HUES6 (cell line): ENCODE measurements around the gene COL2A1.

Source experiments
- H3K27ac ChIP-seq: 2 replicates; pipeline ENCODE4 v1.7.0; 2013; ENCODE audit warnings: low read depth, mild to moderate bottlenecking, low read length, inconsistent platforms
- H3K27me3 ChIP-seq: 2 replicates; pipeline ENCODE4 v1.6.1; 2013; ENCODE audit warnings: low read length; ENCODE audit not compliant: control insufficient read depth, insufficient read depth
- H3K36me3 ChIP-seq: 2 replicates; pipeline ENCODE4 v1.6.1; 2013; ENCODE audit warnings: low read length; ENCODE audit not compliant: control insufficient read depth, insufficient read depth
- H3K4me1 ChIP-seq: 2 replicates; pipeline ENCODE4 v1.6.1; 2013; ENCODE audit warnings: low read length; ENCODE audit not compliant: control insufficient read depth, insufficient read depth
- H3K4me3 ChIP-seq: 2 replicates; pipeline ENCODE4 v1.5.1; 2013; ENCODE audit warnings: low read depth, low read length
- H3K9ac ChIP-seq: one replicate; pipeline ENCODE4 v1.6.1; 2013; ENCODE audit warnings: mild to moderate bottlenecking, low read length
- H3K9me3 ChIP-seq: 2 replicates; pipeline ENCODE4 v1.6.1; 2013; ENCODE audit warnings: low read depth, low read length; ENCODE audit not compliant: control insufficient read depth, insufficient read depth

The COL2A1 gene

DNA sequence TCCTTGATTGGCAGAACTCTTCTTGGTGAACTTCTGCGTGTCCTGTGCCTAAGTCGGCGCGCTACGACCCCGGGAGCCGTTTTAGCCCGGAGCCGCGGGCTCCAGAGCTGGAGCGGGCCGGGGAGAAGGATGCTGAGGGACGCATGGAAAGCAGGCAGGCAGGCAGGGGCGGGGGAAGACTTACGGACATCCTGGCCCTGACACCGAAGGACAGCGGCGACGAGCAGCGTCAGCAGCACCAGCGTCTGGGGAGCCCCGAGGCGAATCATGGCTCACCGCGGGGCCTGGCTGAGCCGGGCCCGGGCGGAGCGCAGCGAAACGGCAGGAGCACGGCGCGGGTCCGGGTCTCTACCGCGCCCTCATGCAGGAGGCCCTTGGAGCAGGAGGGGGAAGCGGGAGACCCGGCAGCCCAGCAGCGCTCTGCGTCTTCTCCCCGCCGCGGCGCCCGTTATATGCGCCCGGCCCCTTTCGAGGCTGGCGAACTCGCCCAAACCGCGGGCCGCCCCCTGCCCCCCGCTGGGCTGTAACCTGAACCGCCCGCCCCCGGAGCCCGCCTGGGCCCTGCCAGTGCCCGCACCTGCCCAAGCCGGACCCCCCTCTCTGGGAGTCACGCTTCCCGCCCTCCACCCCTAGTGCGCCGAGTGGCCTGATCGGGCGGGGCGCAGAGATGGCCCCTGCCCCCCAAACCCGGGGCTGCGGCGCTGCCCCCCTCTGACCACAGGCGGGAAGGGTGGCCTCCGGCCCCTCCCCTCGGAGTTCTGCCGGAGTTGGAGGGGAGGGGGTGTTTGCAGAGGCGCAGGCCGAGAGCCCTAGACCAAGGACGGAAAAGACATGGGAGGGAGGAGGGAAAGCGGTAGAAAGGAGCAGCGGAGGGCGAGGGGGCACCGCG lies at the start of gene COL2A1:
TSS of gene COL2A1 (minus strand) at position 424 of the 889 bp plus-strand sequence. CDS start at position 269, 155 bp downstream.
- peak within 1 kb of the TSS; percentile 14 for H3K9ac ChIP-seq
- H3K9me3 ChIP-seq: no peaks in the 10 kb centered on the region
- peaks cover 100% of the 10 kb centered on the region for H3K27me3 ChIP-seq
- no peaks in the 10 kb centered on the region for H3K36me3 ChIP-seq
- peaks cover 39% of the 10 kb centered on the region for H3K4me1 ChIP-seq
- H3K27ac ChIP-seq: no peak within 1 kb of the TSS
- H3K4me3 ChIP-seq: peak within 1 kb of the TSS; percentile 60

DNA sequence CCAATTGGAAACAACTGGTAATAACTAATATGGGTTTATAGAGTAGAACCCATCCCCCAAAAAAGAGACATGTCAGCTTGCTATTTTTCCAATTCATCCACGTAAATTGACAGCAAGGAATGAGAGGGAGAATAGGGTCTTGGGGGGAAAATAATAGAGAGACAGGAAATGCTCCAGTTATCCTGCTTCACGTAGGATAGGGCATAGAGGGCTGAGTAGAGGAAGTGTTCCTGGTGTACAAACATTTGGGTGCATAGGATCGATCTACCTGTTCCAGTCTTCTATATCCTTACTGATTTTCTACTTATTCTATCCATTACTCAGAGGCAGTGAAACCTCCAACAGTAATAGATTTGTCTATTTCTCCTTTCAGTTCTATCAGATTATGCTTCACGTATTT lies 49.6 kb upstream of the COL2A1 start:
- Histone ChIP-seq H3K4me3 (no peak overlapping the region), H3K36me3 (peaks cover 19% of the 10 kb centered on the region), H3K9ac (no peak overlapping the region), H3K27ac (no peak overlapping the region), H3K27me3 (no peaks in the 10 kb centered on the region), H3K4me1 (no peaks in the 10 kb centered on the region), H3K9me3 (no peaks in the 10 kb centered on the region)

DNA sequence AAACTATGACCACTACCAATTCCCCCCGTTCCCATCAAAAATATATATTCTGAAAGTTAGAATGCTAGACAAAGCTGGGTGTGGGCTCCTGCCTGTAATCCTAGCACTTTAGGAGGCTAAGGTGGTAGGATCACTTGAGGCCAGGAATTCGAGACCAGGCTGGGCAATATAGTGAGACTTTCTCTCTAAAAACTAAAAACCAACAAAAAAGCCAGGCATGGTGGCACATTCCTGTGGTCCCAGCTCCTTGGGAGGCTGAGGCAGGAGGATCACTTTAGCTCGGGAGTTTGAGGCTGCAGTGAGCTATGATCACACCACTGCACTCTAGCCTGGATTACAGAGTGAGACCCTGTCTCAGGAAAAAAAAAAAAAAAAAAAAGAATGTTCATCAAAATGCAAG lies 48.8 kb upstream of the COL2A1 start:
- H3K4me1 ChIP-seq: no peaks in the 10 kb centered on the region
- no peak overlapping the region for H3K4me3 ChIP-seq
- H3K27ac ChIP-seq: no peak overlapping the region
- H3K9ac ChIP-seq: no peak overlapping the region
- no peaks in the 10 kb centered on the region for H3K27me3 ChIP-seq
- peaks cover 21% of the 10 kb centered on the region; the same call in 1 of the 2 replicates for H3K36me3 ChIP-seq
- H3K9me3 ChIP-seq: no peaks in the 10 kb centered on the region

DNA sequence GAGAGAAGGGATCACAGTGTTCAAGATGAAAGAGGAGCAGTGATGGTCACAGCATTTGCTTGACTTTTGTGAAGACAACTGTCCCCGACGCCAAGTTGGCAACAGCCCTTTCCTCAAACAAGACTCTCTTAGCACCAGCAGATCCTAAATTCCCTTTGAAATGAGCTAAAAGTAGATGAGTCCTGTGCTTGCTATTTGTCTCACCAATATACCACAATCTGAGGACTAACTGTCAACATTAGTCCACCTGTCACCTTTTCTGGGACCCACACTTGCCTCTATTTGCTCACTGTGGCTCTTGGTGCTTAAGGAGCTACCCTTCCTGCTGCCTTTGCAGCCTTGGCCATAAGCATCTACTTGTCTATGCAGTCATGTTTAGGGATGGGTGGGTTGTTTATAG lies 47.4 kb upstream of the COL2A1 start:
- H3K9me3 ChIP-seq: no peaks in the 10 kb centered on the region
- H3K4me3 ChIP-seq: no peak overlapping the region
- H3K9ac ChIP-seq: no peak overlapping the region
- no peaks in the 10 kb centered on the region for H3K27me3 ChIP-seq
- H3K36me3 ChIP-seq: peaks cover 34% of the 10 kb centered on the region
- H3K4me1 ChIP-seq: no peaks in the 10 kb centered on the region
- H3K27ac ChIP-seq: no peak overlapping the region

DNA sequence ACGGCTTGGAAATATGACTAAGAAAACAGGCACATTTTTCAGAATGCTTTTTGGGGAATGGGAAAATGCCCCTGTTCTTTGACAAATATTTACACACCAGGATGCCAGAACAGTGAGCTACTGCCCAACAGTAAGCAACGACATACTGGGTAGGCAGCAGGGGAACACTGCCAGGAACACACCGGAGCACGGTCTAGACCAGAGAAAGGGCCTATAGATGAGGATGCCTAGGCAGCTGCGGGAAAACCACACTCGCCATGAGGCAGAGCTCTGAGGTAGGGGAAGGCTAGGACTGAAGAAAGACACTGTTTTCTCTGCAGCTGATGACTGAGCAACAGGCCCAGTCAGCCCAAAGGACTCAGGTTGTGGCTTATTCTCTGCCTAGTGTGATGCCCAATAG lies 45.9 kb upstream of the COL2A1 start:
- Histone ChIP-seq H3K9ac (no peak overlapping the region), H3K9me3 (no peaks in the 10 kb centered on the region), H3K27ac (no peak overlapping the region), H3K27me3 (no peaks in the 10 kb centered on the region), H3K4me3 (no peak overlapping the region), H3K36me3 (peaks cover 49% of the 10 kb centered on the region), H3K4me1 (no peaks in the 10 kb centered on the region)

DNA sequence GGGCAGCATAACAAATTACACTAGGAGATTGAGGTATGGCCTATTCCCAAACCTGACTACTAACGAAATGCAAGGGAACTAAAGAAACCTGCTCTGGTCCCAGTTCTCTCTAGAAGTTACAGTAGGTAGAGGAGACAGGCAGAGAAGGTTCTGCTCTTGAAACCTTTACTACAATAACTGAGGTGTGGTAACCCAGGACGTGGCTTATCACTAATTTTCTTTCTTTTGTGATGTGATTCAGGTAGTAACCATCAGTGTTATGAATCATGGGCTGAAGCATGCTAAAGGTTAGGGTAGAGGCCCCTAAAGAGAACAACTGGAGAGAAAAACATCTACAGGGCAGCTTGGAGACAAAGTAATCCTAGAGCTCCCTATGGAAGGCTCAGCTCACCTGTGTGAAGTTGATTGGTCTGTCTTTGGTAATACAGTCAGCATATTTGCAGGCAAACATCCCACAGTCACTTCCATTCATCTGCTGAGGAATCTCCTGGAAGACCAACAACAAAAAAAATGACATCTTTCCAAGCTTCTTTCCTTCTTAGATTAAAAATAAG lies 41.8 kb upstream of the COL2A1 start:
- no peak overlapping the region for H3K4me3 ChIP-seq
- no peaks in the 10 kb centered on the region for H3K9me3 ChIP-seq
- no peaks in the 10 kb centered on the region for H3K4me1 ChIP-seq
- no peaks in the 10 kb centered on the region for H3K27me3 ChIP-seq
- H3K36me3 ChIP-seq: peaks cover 64% of the 10 kb centered on the region
- H3K27ac ChIP-seq: no peak overlapping the region
- H3K9ac ChIP-seq: no peak overlapping the region

DNA sequence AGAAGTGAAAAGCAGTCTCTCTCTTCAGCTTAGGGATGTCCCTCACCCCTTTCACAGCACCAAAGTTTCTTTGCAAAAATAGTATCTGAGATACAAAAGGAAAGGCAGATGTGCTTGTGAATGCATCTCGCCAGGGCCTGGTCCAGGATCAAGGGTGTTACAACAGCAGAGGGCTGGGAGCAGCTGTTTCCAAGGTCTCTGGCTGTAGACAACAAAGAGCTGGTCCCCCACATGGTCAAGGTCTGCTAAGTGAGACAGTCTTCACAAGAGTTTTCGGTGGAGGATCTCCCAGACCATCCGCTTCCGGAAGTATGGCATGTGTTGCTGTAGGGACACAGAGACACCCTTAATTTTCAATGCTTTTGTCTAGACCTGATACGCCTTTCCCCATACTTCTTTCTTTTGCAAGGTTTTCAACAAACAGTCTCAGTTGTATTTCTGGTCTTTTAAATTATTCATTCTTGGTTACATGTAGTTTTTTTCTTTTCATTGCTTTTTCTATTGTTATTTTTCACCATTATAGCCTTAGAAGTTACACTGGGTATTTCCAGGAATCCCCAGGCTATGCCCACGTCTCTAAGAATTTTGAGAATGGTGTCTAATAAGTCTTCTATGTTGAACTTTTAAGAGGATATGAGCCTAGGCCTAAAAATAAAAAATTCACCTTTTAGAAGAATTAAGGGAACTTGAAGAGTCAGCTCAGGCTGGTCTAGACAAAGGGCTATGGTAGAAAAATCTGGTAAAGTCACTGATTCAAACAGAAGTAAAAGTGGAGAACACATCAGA lies 41.0 kb upstream of the COL2A1 start:
- Histone ChIP-seq H3K4me1 (no peaks in the 10 kb centered on the region), H3K36me3 (peaks cover 62% of the 10 kb centered on the region), H3K9ac (no peak overlapping the region), H3K4me3 (no peak overlapping the region), H3K9me3 (no peaks in the 10 kb centered on the region), H3K27me3 (0 out of 2 replicates have a peak, but pooled peaks cover 2% of the 10 kb centered on the region), H3K27ac (no peak overlapping the region)

DNA sequence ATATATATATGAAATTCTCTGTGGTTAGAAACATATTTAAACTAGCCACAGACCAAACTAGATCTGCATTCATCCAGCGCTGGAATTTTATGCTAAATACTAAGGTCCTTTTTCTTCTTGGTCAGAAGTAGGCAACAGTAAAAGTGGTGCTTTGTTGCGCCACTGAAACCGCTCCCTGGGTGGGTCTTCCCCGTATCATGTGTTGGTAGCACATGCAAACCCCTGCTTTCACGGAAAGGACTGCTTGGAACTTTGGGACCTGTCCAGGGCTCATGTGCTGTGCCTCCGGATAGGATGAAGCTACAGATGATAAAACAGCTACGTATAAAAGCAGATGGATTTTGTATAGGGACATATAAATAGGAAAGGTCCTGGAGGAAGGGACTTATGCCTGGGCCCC lies 40.1 kb upstream of the COL2A1 start:
- H3K4me1 ChIP-seq: no peaks in the 10 kb centered on the region
- no peak overlapping the region for H3K4me3 ChIP-seq
- H3K27ac ChIP-seq: no peak overlapping the region
- H3K9me3 ChIP-seq: no peaks in the 10 kb centered on the region
- 0 out of 2 replicates have a peak, but pooled peaks cover 10% of the 10 kb centered on the region for H3K27me3 ChIP-seq
- peaks cover 57% of the 10 kb centered on the region for H3K36me3 ChIP-seq
- no peak overlapping the region for H3K9ac ChIP-seq

DNA sequence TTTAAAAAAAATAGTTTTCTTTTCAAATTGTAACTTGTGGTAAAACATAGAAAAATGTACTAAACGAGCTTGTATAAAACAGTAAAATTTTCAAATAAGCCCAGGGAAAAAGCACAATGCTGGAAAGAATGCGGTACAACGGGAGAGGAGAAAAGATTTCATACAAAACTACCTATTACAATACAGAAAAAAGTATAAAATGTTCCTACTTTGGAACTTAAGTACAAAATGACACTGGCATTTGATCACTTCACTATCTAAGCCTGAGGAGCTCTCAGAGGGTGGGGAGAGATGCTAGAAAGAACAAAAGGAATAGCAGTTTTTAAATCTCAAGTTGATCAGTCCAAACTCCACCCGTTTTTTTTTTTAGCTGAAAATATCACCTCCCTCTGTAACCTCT lies 39.5 kb upstream of the COL2A1 start:
- no peak overlapping the region for H3K4me3 ChIP-seq
- no peaks in the 10 kb centered on the region for H3K9me3 ChIP-seq
- no peaks in the 10 kb centered on the region for H3K4me1 ChIP-seq
- peaks cover 53% of the 10 kb centered on the region for H3K36me3 ChIP-seq
- peaks cover 16% of the 10 kb centered on the region; the same call in 1 of the 2 replicates for H3K27me3 ChIP-seq
- no peak overlapping the region for H3K27ac ChIP-seq
- no peak overlapping the region for H3K9ac ChIP-seq

DNA sequence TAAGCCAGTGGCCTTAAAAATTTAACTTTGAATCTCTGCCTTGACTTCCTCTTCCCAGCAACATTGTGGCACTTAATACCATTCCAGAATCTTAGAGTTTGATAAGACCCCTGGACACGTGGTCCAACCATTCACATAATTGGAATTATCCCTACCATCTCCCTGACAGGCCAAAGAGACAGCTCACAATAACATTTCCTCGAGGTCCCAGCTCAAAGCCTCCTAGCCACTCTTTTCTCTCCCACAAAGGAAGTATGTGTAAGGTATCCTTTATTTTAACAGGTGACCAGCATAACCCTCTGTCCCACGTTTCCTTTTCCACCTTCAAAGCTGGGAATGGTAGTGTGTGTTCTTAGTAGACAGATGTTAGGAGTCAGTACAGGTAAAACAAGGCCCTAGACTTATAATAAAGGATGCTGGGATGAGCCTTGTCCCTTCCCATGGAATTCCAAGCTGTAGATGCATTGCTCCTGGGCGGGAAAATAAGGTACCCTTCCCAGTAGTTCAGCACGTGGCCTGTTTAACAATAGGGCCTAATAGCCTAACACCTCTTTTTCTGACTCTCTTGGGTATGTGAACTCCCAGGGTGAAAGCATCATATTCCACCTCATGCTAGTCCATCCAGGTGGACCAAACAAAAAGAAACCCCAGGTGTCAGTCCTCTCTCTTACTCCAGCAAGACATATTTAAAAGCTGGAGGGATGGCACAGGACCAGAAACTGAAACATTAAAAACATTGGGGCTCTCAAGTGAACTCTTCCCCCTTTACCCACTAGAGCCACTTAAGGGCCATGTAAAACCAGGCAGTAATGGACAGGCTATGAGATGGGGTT lies 37.5 kb upstream of the COL2A1 start:
- H3K36me3 ChIP-seq: peaks cover 35% of the 10 kb centered on the region

More for the DNA sequence above, 37.5 kb upstream of the COL2A1 start:
- H3K4me1 ChIP-seq: peaks cover 14% of the 10 kb centered on the region
- no peak overlapping the region for H3K27ac ChIP-seq
- H3K4me3 ChIP-seq: no peak overlapping the region
- H3K27me3 ChIP-seq: peaks cover 32% of the 10 kb centered on the region
- H3K9me3 ChIP-seq: no peaks in the 10 kb centered on the region
- H3K9ac ChIP-seq: no peak overlapping the region
